GM23338 (cell line): ENCODE data around the gene C1R.

Experiments
- CREB1 ChIP-seq: fragments of 250-450 bp; sonication (Bioruptor Pico); IDR thresholded peaks from 2 replicates; pipeline ENCODE4 v1.5.0; 2020; ENCODE audit warnings: low read depth, mild to moderate bottlenecking, moderate library complexity
- CTCF ChIP-seq, 2 experiments: fragments of 200-600 bp in 1 of 2; sonication (generic) in 1 of 2; conservative IDR thresholded peaks; 2 replicates each; pipeline versions ENCODE4 v1.5.1 to v1.6.1; 2016 to 2017; ENCODE audit warnings: antibody characterized with exemption in 2 of 2, low read depth in 2 of 2, mild to moderate bottlenecking in 2 of 2, moderate library complexity in 1 of 2
- ETS1 ChIP-seq: IDR thresholded peaks from 2 replicates; pipeline ENCODE4 v1.6.1; 2016; ENCODE audit warnings: antibody characterized with exemption
- EZH2 ChIP-seq: fragments of 200-600 bp; sonication (generic); IDR thresholded peaks from one replicate; pipeline ENCODE4 v1.8.0; 2017; ENCODE audit warnings: antibody characterized with exemption, mild to moderate bottlenecking, low read depth; ENCODE audit not compliant: unreplicated experiment
- EZH2phosphoT487 ChIP-seq: fragments of 200-600 bp; sonication (generic); IDR thresholded peaks from one replicate; pipeline ENCODE4 v1.8.1; 2018; ENCODE audit warnings: antibody characterized with exemption; ENCODE audit not compliant: unreplicated experiment
- JUNB ChIP-seq: IDR thresholded peaks from one replicate; pipeline ENCODE4 v1.6.1; 2016; ENCODE audit warnings: antibody characterized with exemption; ENCODE audit not compliant: unreplicated experiment
- NANOG ChIP-seq: IDR thresholded peaks from 2 replicates; pipeline ENCODE4 v1.6.1; 2016; ENCODE audit warnings: antibody characterized with exemption, borderline replicate concordance
- POLR2AphosphoS5 ChIP-seq: IDR thresholded peaks from 2 replicates; pipeline ENCODE4 v1.6.1; 2016; ENCODE audit warnings: antibody characterized with exemption, low read depth
- REST ChIP-seq: IDR thresholded peaks from one replicate; pipeline ENCODE4 v1.6.1; 2018; ENCODE audit warnings: antibody characterized with exemption; ENCODE audit not compliant: unreplicated experiment
- STAT1 ChIP-seq: IDR thresholded peaks from one replicate; pipeline ENCODE4 v1.6.1; 2016; ENCODE audit warnings: antibody characterized with exemption; ENCODE audit not compliant: unreplicated experiment
- ZNF114 ChIP-seq: fragments of 250-450 bp; sonication (Bioruptor Pico); IDR thresholded peaks from 2 replicates; pipeline ENCODE4 v1.5.0; 2020; ENCODE audit warnings: mild to moderate bottlenecking, moderate library complexity
- ZNF331 ChIP-seq: fragments of 250-450 bp; sonication (Bioruptor Pico); IDR thresholded peaks from 2 replicates; pipeline ENCODE4 v1.5.0; 2020; ENCODE audit warnings: low read depth, mild to moderate bottlenecking, moderate library complexity
- ZNF462 ChIP-seq: fragments of 250-450 bp; sonication (Bioruptor Pico); IDR thresholded peaks from 2 replicates; pipeline ENCODE4 v1.5.0; 2020; ENCODE audit warnings: mild to moderate bottlenecking, moderate library complexity

- TF ChIP-seq EZH2 (no peak), CTCF (conservative IDR thresholded peaks at IDR 0.05; ENCODE audit: low read depth in 2 of 2) (no peak), EZH2phosphoT487 (no peak), JUNB (no peak), CREB1 (no peak), POLR2AphosphoS5 (no peak), NANOG (no peak), STAT1 (no peak), REST (no peak), ZNF331 (CRISPR knock-in tag) (no peak), ZNF114 (CRISPR knock-in tag) (no peak), ETS1 (no peak), ZNF462 (CRISPR knock-in tag) (no peak)
Observed at GRCh38 chr12:7046383-7047105, 45.7 kb downstream of the C1R start.
